ENCODE data around the gene CCDC57.

DNA sequence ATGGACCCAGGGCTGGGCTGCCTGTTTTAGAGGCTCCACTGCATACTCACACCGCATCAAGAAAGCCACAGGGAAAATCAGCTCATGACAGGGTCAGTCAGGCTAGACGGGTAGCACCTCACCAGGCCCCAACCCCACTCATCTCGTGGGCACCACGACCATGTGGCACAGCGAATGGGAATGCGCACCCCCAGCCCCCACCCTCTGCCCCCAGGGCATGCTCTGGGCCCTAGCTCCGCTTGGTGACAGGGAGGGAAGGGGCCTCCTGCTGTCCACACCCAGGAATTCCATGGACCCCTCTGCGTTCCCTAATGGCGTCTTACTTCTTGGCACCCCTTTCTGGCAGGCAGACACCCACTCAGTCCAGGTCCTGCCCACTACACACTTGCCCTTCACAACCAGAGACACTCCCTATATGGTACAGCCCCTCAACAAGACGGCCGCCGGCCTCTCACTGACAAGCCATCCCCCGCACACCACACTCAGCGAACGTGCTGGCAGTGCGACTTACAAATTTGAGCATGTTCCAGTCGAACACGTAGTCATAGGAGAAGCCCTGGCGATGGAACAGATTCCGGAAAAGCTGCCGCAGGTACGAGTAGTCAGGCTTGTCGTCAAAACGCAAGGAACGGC, 38.3 kb upstream of the CCDC57 start:
- no peak for TF ChIP-seq CTCF (IDR thresholded peaks at IDR 0.05)
- no peak for TF ChIP-seq POLR2A (IDR thresholded peaks at IDR 0.05)

Data from right lobe of liver (tissue), 4 donors.